Amygdala (tissue), 56 donors: ENCODE results near the gene SLC6A18.
"Not testable (repeated sequence)": the region's sequence is repeated elsewhere in the genome, so short reads cannot be mapped to it uniquely, and the experiment has no call there.

ENCODE experiments used
- DNase-seq, 56 donors: peaks; one replicate each; lab custom pipeline; 2025; lab: John Stamatoyannopoulos, UW

The SLC6A18 gene

GRCh38 chr5:1249366-1250280, 24.4 kb downstream of the SLC6A18 start:
- DNase-seq = no peak

GRCh38 chr5:1251678-1252580, 26.7 kb downstream of the SLC6A18 start:
- no peak for DNase-seq

- DNase-seq = no peak
Observed at GRCh38 chr5:1252681-1253080, 27.5 kb downstream of the SLC6A18 start.

- DNase-seq = no peak
Observed at GRCh38 chr5:1253456-1254105, 28.4 kb downstream of the SLC6A18 start.

GRCh38 chr5:1254196-1254595, 29.0 kb downstream of the SLC6A18 start:
- DNase-seq = no peak

- no peak for DNase-seq
Observed at GRCh38 chr5:1255081-1255561, 29.9 kb downstream of the SLC6A18 start.

GRCh38 chr5:1256776-1257175, 31.6 kb downstream of the SLC6A18 start:
- no peak for DNase-seq

- no peak for DNase-seq
Observed at GRCh38 chr5:1257363-1257762, 32.2 kb downstream of the SLC6A18 start.

- DNase-seq = no peak
Observed at GRCh38 chr5:1257841-1258240, 32.7 kb downstream of the SLC6A18 start.

GRCh38 chr5:1259806-1260480, 34.8 kb downstream of the SLC6A18 start:
- no peak for DNase-seq

GRCh38 chr5:1261643-1262042, 36.5 kb downstream of the SLC6A18 start:
- DNase-seq = no peak

- DNase-seq = no peak
Observed at GRCh38 chr5:1262381-1262780, 37.2 kb downstream of the SLC6A18 start.

GRCh38 chr5:1264211-1264610, 39.0 kb downstream of the SLC6A18 start:
- no peak for DNase-seq

- no peak for DNase-seq
Observed at GRCh38 chr5:1265026-1265425, 39.8 kb downstream of the SLC6A18 start.

- no peak for DNase-seq
Observed at GRCh38 chr5:1265461-1266455, 40.6 kb downstream of the SLC6A18 start.

- DNase-seq = no peak
Observed at GRCh38 chr5:1266791-1267190, 41.6 kb downstream of the SLC6A18 start.

- not testable (repeated sequence) for DNase-seq
Observed at GRCh38 chr5:1267464-1267863, 42.3 kb downstream of the SLC6A18 start.

GRCh38 chr5:1268056-1268455, 42.9 kb downstream of the SLC6A18 start:
- DNase-seq = no peak

GRCh38 chr5:1268666-1269065, 43.5 kb downstream of the SLC6A18 start:
- no peak for DNase-seq
